Bronchus fibroblast of lung (primary cell): ENCODE measurements around the gene CACNB4. TPM values are rescaled to one million over a fixed set of nuclear protein-coding genes. Genes with fewer than 3 reads are reported as not detected.

Source experiments
- total RNA-seq: library from RNA; depleted of rRNA; stranded (reverse); fragments of >200 nt; gene quantifications from 2 replicates; pipeline ENCODE4 v1.2.3, GENCODE V29; 2015

CACNB4 gene
- under 0.01 and 0.15 TPM in 2 replicates for total RNA-seq

DNA sequence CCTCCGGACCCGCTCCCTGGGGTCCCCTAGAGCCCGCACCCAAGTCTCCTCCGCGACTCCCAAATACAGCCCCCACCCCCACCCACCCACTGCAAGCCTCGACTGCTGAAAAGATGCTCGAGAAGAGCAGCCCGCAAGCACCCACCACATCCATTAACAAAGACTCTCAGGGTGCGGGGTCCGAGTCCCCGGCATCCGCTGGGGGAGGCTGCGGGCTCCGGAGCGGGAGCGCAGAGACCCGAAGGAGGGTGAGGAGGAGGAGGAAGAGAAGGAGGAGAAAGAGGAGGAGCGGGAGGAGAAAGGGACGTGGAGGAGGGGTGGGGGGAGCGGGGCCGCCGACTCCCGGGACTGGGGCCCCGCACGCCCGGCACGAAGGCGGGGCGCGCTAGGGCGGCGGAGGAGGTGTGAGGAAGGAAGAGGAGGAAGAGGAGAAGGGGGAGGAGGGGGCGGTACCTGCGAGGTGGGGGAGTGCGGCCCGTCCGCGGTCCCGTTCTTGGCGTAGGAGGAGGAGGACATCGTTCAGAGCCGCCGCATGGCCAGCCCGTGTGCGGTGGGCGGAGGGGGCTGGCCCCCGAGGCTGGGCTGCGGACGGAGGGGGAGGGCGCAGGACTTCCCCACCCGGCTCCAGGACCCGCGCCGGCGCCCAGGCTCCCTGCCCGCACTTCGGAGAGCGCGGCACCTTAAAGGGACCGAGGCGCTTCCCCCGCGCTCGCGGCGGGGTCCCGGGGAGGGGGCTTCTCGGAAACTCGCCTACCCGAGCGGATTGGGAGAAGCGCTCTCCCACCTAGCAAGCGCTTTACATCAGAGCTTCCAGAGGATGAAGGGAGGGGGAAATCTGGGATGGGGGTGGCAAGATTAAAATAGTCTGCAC, at the start of gene CACNB4:
CACNB4 (minus strand) TSS at position 549 of the 871 bp plus-strand sequence.

DNA sequence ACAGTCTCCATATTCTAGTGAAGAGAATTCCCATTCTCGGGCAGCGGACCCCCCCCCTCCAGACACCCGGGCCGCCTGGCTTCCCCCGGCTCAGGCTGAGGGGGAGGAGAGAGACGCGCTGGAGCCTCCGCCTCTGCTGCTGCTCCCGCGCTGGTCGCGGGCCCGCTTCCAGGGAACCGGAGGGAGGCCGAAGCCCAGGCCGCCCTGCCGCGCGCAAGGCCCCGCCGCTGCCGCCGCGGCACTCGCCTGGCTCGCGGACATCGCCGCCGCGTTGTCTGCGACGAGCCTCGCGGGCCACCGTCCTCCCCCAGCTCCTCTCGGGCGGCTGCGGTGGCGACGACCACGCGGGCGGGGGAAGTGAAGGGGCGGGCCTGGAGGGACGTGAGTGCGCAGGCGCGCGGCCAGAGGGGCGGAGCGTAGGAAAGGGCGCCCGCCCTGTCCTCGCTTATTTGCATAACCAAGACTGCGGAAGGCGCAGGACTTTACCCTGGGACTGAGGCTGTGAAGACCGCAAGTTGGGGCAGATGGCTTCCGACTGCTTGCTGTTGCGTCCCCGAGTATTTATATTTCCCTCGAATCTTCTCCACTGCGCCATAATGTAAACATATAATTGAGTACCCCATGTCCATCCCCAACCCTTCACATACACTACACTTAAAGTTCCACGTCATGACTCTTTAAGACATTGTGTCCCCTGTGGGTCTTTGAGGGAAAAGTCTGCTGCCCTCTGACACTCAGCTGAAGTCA, 270.5 kb downstream of the CACNB4 start, which contains the start of gene ARL5A:
ARL5A (minus strand) TSS at position 279 of the 747 bp plus-strand sequence; CDS start at position 34, 245 bp downstream.

Other genes with a start within 250 kb of the CACNB4 start
- 20.1 and 25.1 TPM in 2 replicates for gene STAM2, start 76.7 kb upstream of the CACNB4 start, total RNA-seq
- gene FMNL2, start 236.1 kb upstream of the CACNB4 start, total RNA-seq = 12.0 and 12.6 TPM in 2 replicates